ENCODE results near the gene KREMEN1. TPM values are rescaled to one million over a fixed set of nuclear protein-coding genes. Genes with fewer than 3 reads are reported as not detected.

The KREMEN1 gene
- total RNA-seq, 1 donor from 2014 or later: 1.4 TPM

DNA sequence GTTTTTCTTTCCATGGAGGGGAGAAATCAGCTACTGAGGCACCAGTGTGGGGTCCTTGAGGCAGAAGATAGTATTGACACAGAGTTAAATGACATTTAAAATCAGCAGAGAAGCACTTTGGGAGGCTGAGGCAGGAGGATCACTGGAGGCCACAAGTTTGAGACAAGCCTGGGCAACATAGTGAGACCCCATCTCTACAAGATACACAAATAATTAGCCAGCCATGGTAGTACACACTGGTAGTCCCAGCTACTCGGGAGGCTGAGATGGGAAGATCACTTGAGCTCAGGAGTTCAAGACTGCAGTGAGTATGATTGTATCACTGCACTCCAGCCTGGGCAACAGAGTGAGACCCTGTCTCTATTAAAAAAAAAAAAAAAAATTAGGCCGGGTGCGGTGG is 38.1 kb downstream of the KREMEN1 start:
- H3K27ac ChIP-seq: no peak overlapping the region
- no peaks in the 10 kb centered on the region for H3K27me3 ChIP-seq
- no peak overlapping the region for H3K4me2 ChIP-seq
- H3K36me3 ChIP-seq: no peaks in the 10 kb centered on the region
- no peaks in the 10 kb centered on the region for H3K79me2 ChIP-seq (ENCODE audit: low read depth)
- Mint-ChIP-seq H3K9me3 (no peaks in the 10 kb centered on the region), H3K36me3 (peaks cover 13% of the 10 kb centered on the region), H3K4me3 (no peak overlapping the region), H3K27ac (peak overlapping the region; percentile 9), H3K27me3 (ENCODE audit: insufficient read depth, low read depth) (peaks cover 2% of the 10 kb centered on the region), H3K4me1 (peaks cover 15% of the 10 kb centered on the region)
- H4K20me1 ChIP-seq (ENCODE audit: low read depth): no peaks in the 10 kb centered on the region
- H3K9ac ChIP-seq: no peak overlapping the region
- no peak for TF ChIP-seq EZH2 (IDR thresholded peaks at IDR 0.05)
- TF ChIP-seq CTCF (IDR thresholded peaks at IDR 0.05): no peak
- no peak for TF ChIP-seq EZH2phosphoT487 (IDR thresholded peaks at IDR 0.05)
- no peak overlapping the region for H3K4me3 ChIP-seq
- H2AFZ ChIP-seq (replicated peaks): no peak overlapping the region
- H3F3A ChIP-seq (ENCODE audit: low read depth): peaks cover 6% of the 10 kb centered on the region
- DNase-seq (ENCODE audit: low spot score): no peak
- no peaks in the 10 kb centered on the region for H3K9me3 ChIP-seq (ENCODE audit: low read depth)
- peaks cover 6% of the 10 kb centered on the region for H3K4me1 ChIP-seq

DNA sequence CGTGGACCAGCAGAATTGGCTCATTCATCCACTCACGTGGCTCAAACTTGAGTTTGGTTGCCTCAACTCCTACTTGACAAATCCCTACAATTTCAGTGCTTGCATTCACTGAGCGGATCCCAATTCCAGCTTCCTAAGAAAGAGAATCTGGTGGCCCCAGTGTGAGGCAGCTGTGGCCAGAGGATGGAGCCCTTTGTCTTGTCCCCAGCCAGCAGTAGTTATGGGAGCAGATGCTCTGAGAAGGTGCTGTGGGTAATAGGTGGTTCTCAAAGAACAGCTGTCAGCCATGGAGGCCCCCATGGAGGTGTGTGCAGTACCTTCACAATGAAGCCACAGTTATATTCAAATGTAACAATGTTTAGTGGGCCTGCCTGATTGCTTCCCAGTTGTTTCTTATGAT is 39.3 kb downstream of the KREMEN1 start:
- Mint-ChIP-seq H3K27me3 (ENCODE audit: insufficient read depth, low read depth) (peaks cover 2% of the 10 kb centered on the region), H3K9me3 (no peaks in the 10 kb centered on the region), H3K4me3 (no peak overlapping the region), H3K27ac (no peak overlapping the region), H3K36me3 (peaks cover 15% of the 10 kb centered on the region), H3K4me1 (peaks cover 11% of the 10 kb centered on the region)
- no peak for DNase-seq (ENCODE audit: low spot score)
- Histone ChIP-seq H3K79me2 (ENCODE audit: low read depth) (no peaks in the 10 kb centered on the region), H3K9me3 (ENCODE audit: low read depth) (no peaks in the 10 kb centered on the region), H2AFZ (replicated peaks) (no peak overlapping the region), H3K9ac (no peak overlapping the region), H3K4me1 (no peaks in the 10 kb centered on the region), H3K27ac (no peak overlapping the region), H3F3A (ENCODE audit: low read depth) (no peaks in the 10 kb centered on the region), H3K4me3 (no peak overlapping the region), H3K4me2 (no peak overlapping the region), H3K27me3 (no peaks in the 10 kb centered on the region), H4K20me1 (ENCODE audit: low read depth) (no peaks in the 10 kb centered on the region), H3K36me3 (no peaks in the 10 kb centered on the region)
- TF ChIP-seq EZH2phosphoT487 (IDR thresholded peaks at IDR 0.05) (no peak), CTCF (IDR thresholded peaks at IDR 0.05) (no peak), EZH2 (IDR thresholded peaks at IDR 0.05) (no peak)

DNA sequence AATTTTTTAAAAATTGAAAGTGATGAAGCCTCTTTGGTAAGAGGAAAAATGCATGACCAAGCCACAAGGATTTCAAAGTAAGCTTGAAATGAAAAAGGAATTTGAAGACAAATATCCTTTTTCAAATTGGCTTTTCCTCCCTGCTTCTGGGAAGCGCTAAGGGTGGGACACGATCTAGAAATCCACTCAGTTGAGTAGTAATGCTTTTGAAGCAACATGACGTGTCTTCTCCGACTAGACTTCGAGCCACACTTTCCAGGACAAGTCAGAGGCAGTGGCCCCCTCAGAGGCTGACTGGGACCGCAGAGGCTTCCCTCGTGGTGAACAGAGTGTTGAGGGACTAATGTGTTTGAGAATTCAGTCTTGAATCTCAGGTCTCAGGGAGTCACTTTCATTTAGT is 39.8 kb downstream of the KREMEN1 start:
- H3K27ac Mint-ChIP-seq: no peak overlapping the region
- Histone ChIP-seq H3K4me1 (no peaks in the 10 kb centered on the region), H3K9ac (no peak overlapping the region), H3K27ac (no peak overlapping the region), H4K20me1 (ENCODE audit: low read depth) (no peaks in the 10 kb centered on the region), H3K79me2 (ENCODE audit: low read depth) (no peaks in the 10 kb centered on the region), H3K4me3 (no peak overlapping the region), H2AFZ (replicated peaks) (no peak overlapping the region), H3F3A (ENCODE audit: low read depth) (no peaks in the 10 kb centered on the region), H3K4me2 (no peak overlapping the region), H3K36me3 (no peaks in the 10 kb centered on the region), H3K27me3 (no peaks in the 10 kb centered on the region), H3K9me3 (ENCODE audit: low read depth) (no peaks in the 10 kb centered on the region)
- peaks cover 15% of the 10 kb centered on the region for H3K36me3 Mint-ChIP-seq
- no peak for TF ChIP-seq EZH2phosphoT487 (IDR thresholded peaks at IDR 0.05)
- no peak for TF ChIP-seq CTCF (IDR thresholded peaks at IDR 0.05)
- TF ChIP-seq EZH2 (IDR thresholded peaks at IDR 0.05): no peak
- peaks cover 11% of the 10 kb centered on the region for H3K4me1 Mint-ChIP-seq
- no peak overlapping the region for H3K4me3 Mint-ChIP-seq
- no peaks in the 10 kb centered on the region for H3K9me3 Mint-ChIP-seq
- no peak for DNase-seq (ENCODE audit: low spot score)
- H3K27me3 Mint-ChIP-seq (ENCODE audit: insufficient read depth, low read depth): peaks cover 2% of the 10 kb centered on the region

All from neural progenitor cell (in vitro differentiated cells).